GM18873 (cell line): ENCODE results near the gene SLC49A4.

Experiments used
- ATAC-seq: cut with Tn5 transposase; IDR thresholded peaks from one replicate; pipeline ENCODE4 v1.9.1; 2021; ENCODE audit warnings: mild to moderate bottlenecking, moderate library complexity, moderate number of reproducible peaks; ENCODE audit not compliant: unreplicated experiment, low FRiP score

SLC49A4 gene

DNA sequence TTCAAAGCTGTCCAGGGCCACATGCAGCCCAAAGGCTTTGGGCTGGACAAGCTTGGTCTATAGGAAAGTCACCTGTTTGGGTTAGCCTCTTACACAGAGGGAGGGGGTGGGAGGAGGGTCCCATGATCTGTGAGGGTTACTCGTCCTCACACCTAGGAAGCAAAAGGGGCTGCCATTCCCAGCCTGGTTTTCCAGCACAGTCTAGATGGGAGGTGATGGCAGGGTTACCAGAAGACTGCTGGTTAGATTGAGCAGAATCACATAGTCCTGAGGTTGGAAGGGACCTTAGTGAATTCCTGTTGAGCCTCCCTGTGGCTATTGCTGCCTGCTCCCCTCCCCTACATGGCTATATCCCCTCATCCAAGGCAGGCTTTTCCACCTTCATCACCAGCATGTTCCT is 130.9 kb downstream of the SLC49A4 start:
- ATAC-seq, result no peak

DNA sequence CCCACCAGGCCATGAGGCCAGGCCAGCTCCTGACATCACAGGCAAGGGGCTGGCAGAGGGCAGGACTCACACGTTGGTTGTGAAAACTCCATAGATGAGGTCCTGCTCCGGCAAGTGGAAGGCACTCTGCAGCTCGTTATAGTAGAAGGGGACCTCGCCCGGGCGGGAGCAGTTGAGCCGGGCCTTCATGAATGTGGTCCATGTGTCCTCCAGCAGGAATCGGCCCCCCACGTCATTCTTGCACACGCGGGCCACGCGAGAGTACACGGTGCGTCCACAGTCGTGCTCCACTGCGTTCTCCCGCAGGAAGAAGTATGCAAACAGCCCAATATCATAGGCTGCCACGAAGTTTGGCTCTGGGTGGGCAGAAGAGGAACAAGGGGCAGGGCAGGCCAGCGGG is 131.5 kb downstream of the SLC49A4 start:
- no peak for ATAC-seq

DNA sequence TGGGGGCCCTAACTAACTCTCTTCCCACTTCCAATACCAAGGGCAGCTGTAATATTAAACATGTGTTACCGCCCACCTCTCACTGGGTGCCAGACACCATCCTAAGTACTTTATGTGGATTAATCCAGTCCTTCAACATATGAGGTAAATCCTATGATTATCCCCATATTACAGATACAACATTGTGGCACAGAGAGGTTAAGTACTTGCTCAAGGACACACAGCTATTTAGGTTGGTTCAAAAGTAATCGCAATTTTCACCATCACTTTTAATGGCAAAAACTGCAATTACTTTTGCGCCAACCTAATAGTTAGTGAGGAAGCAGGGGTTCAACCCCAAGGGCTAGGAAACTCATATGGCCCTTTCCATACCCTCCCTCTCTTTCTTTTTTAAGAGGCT is 131.9 kb downstream of the SLC49A4 start:
- ATAC-seq, result no peak

DNA sequence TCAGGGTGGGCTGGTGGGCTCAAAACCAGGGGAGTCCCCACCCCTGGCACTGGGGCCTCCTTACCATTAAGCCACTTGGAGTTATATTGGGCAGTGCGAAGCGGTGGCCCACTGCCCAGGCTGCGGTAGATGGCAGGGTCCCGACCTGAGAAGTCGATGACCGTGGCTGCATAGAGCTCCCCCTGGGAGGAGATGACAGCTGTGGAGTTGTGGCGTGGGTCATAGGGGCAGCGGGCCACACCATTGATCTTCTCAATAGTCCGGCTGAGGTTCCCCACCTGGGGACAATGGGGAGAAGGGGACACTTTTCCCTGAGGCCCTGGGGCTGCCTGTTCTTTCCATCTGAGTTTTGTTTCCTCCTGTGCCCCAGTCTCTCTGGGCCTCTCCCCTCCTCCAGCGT is 132.9 kb downstream of the SLC49A4 start:
- no peak for ATAC-seq

DNA sequence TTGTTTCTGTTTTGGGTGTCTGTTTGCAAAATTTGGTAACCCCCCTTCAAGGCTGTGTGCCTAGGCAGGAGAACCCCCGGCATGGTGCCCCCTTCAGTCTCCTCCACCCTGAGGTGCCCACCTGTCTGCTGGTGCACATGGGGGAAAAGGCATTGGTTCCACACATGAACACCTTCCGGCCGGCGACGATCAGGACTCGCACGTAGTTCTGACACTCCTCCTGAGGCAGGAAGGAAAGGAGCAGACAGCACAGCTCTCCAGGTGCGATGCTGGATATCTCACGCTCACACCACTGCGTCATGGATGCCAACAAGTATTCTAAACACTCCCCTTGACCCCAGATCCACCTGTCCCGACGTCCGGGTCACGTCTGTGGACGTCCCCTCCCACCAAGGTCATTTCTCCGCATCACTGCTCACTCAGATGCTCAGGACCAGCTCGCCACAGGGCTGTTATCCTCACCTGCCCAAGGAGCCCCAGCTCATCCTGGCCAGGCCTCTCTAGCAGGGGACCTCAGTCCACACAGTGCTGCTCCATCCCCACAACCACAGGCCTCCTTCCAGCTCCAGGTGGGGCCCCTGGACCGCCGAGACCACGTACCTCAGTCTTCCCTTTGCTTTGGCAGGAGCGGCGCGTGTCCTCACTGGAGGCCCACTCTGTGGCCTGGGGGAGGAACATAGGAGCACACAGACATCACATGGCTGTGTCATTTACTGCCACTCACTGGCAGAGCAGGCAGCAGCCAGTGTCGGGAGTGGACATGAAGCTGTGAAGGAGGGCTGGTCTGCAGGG is 133.7 kb downstream of the SLC49A4 start:
- ATAC-seq, result no peak

DNA sequence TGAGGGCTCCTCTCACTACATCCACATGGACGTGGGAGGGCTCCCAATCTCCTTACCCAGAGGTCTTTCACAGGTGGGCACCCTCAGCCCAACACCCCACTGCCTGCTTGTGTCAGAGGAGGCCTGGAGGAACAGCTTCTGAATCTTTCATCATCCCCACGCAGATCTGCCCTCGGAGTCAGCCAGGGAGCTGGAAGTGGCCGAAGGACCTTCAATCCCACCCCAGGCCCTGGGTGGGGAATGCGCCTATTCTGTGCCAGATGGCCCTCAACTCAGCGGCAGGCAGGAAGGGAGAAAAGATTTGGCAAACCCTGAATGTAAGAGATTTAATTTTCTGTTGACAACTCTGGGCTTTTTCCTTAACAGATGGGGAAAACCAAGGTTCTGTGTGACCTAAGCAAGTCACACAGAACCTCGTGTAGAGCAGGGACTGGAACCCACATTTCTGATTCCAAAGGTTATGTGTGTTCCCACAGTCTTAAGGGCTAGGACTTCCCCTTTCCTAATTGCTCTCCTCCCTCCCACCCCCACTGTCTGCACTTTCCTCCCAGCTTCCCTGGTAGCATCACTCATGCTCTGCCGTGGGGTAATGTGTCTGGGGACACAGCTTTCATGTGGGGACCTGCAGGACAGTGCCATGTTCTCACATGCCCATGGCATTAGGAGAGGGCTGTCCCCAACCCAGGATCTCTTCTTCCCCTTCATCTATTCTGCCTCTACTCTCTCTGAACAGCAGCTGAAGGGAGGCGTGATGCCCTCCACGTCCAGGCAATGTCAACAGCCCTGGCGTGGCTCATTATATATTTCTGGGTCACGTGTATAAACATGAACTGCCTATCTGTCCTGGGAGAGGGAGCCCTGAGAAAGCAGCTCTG is 134.6 kb downstream of the SLC49A4 start:
- no peak for ATAC-seq

DNA sequence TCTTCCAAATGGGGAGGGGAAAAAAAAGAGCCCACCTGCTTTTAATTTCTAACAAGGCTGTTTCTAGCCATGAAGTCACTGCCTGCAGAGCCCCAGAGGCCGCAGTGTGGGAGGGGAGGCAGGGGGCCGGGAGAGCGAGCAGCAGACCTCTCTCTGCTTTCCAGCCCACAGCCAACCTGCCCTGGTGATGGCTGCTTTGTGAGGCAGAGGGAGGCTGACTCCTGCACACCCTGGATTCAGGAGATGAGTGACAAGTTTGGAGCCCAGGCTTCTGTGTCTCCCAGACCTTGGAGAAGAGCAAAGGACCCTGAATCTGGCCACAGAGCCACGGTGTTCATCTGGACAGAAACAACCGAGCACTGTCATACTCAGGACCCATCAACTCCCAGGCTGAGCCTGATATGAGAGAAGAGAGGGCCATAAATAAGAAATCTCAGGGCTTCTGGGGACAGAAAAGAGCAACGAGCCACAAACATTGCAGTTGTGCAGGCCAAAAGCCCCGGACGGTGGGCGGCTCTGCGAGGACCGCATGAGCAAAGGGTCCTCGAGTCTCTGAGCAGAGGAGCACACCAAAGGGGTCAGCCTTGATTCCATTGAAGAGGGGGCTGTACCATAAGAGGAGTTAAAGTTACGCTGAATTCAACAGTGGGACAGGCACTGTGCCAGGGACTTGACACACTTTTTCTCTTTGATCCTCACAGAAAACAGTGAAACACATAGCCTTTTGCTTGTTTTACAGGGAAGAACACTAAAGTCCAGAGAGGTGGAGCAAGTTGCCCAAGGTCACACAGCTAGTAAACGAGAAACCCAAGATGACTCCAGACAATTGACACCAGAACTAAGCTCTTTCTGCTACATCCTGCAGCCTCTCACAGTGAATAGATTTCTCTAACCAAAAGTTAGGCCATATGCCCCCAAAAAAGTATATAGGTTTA is 135.5 kb downstream of the SLC49A4 start:
- no peak for ATAC-seq
